Measurements from ENCODE around the gene OGFR.

OGFR gene

GRCh38 chr20:62814709-62815065 lies 10.1 kb downstream of the OGFR start:
- no peak for DNase-seq (ENCODE audit: low read depth in 2 of 2)

- DNase-seq (ENCODE audit: low read depth in 2 of 2): no peak
Observed at GRCh38 chr20:62815066-62815991, 10.7 kb downstream of the OGFR start.

- no peak for DNase-seq (ENCODE audit: low read depth in 2 of 2)
Observed at GRCh38 chr20:62816031-62816883, 11.6 kb downstream of the OGFR start.

GRCh38 chr20:62816884-62817873 lies 12.5 kb downstream of the OGFR start, which contains the start of gene COL9A3:
Gene COL9A3, plus strand, starts transcription at chr20:62817050. Its CDS starts 15 bp downstream, at chr20:62817065.
- DNase-seq (ENCODE audit: low read depth in 2 of 2): no peak

GRCh38 chr20:62817975-62818591 lies 13.4 kb downstream of the OGFR start:
- no peak for DNase-seq (ENCODE audit: low read depth in 2 of 2)

GRCh38 chr20:62818592-62819493 lies 14.2 kb downstream of the OGFR start:
- no peak for DNase-seq (ENCODE audit: low read depth in 2 of 2)

- no peak for DNase-seq (ENCODE audit: low read depth in 2 of 2)
Observed at GRCh38 chr20:62819494-62820174, 15.0 kb downstream of the OGFR start.

- DNase-seq (ENCODE audit: low read depth in 2 of 2): no peak
Observed at GRCh38 chr20:62820208-62820961, 15.8 kb downstream of the OGFR start.

- DNase-seq (ENCODE audit: low read depth in 2 of 2): no peak
Observed at GRCh38 chr20:62820962-62821725, 16.5 kb downstream of the OGFR start.

GRCh38 chr20:62821726-62822210 lies 17.1 kb downstream of the OGFR start:
- no peak for DNase-seq (ENCODE audit: low read depth in 2 of 2)

GRCh38 chr20:62822239-62822787 lies 17.7 kb downstream of the OGFR start:
- no peak for DNase-seq (ENCODE audit: low read depth in 2 of 2)

- DNase-seq (ENCODE audit: low read depth in 2 of 2): no peak
Observed at GRCh38 chr20:62822788-62823651, 18.4 kb downstream of the OGFR start.

- no peak for DNase-seq (ENCODE audit: low read depth in 2 of 2)
Observed at GRCh38 chr20:62823688-62824475, 19.2 kb downstream of the OGFR start.

GRCh38 chr20:62824476-62825332 lies 20.1 kb downstream of the OGFR start:
- no peak for DNase-seq (ENCODE audit: low read depth in 2 of 2)
